Activated gamma-delta T cell treated with anti-CD3 and anti-CD28 coated beads, Interleukin-2, amount 50 U/mL, for 16 hours (primary cell): ENCODE results near the gene IMMP1L.

Experiments
- DNase-seq: peaks from one replicate; pipeline ENCODE4 v3.0.0-alpha.2; 2020; ENCODE audit warnings: low read depth

The IMMP1L gene

GRCh38 chr11:31387379-31387778, 122.0 kb downstream of the IMMP1L start:
- DNase-seq = no peak

DNA sequence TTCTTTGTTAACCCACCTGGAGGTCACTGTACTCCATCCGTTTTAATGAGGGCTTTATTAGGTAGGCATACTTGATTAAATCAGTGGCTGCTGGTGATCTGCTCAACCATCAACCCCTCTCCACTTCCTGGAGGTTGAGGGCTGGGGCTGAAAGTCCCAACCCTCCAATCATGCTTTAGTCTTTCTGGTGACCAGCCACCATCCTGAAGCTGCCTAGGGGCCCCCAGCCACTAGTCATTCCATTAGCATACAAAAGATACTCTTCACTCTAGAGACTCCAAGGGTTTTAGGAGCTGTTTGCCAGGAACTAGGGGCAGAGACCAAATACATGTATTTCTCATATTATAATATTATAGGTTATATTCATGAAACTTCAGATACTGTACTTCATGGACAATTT, 126.3 kb downstream of the IMMP1L start:
- DNase-seq = no peak
